ENCODE results near the gene SLC9A4. TPM values are rescaled to one million over a fixed set of nuclear protein-coding genes. Genes with fewer than 3 reads are reported as not detected.

The SLC9A4 gene
- total and polyA plus RNA-seq, 2 donors (not counting 3 experiments of a cell fraction or from before 2014, with no cell fraction given) = not detected

GRCh38 chr2:102551329-102552096, 78.5 kb downstream of the SLC9A4 start:
- dilution Hi-C loops (cut with MboI; ENCODE audit: extremely low pct_ligation_motif_present, low sequenced_read_pairs) (no loop called here), intact Hi-C loops (cut with micrococcal nuclease) (no loop called here)
- H3K9me3 ChIP-seq (replicated peaks; ENCODE audit: control insufficient read depth, insufficient read depth, low read length) = no peaks in the 10 kb centered on the region
- DNase-seq (ENCODE audit: low read depth, low spot score) = no peak
- no peaks in the 10 kb centered on the region for H3K36me3 ChIP-seq (ENCODE audit: control insufficient read depth in 2 of 2, extremely low read depth in 1 of 2, insufficient read depth in 2 of 2, low read length in 2 of 2)
- H2AFZ ChIP-seq (ENCODE audit: low read depth, low read length) = no peak overlapping the region
- FAIRE-seq = no peak
- H3K9me1 ChIP-seq (replicated peaks; ENCODE audit: control insufficient read depth, extremely low read depth, insufficient read depth, low read length) = no peaks in the 10 kb centered on the region
- H3K27ac ChIP-seq (ENCODE audit: insufficient read depth, low read depth, low read length) = no peak overlapping the region
- no peaks in the 10 kb centered on the region for H3K4me1 ChIP-seq (ENCODE audit: control insufficient read depth, extremely low read depth, insufficient read depth, low read length)
- H4K20me1 ChIP-seq (replicated peaks; ENCODE audit: control insufficient read depth, extremely low read depth, insufficient read depth, low read length) = no peaks in the 10 kb centered on the region
- ChIA-PET CTCF (interaction anchor here (1.7 kb wide), 1 partner anchor 64 kb away, joined by 3 read pairs; no protein-coding TSS in a partner anchor), POLR2A (no interaction called here)
- no peaks in the 10 kb centered on the region for H3K79me2 ChIP-seq (ENCODE audit: control insufficient read depth, insufficient read depth, low read length)
- no peak overlapping the region for H3K4me3 ChIP-seq (replicated peaks in 1 of 3; ENCODE audit: insufficient read depth in 1 of 3, low read depth in 1 of 3, low read length in 3 of 3)
- TF ChIP-seq JUN (IDR thresholded peaks at IDR 0.05; ENCODE audit: borderline replicate concordance, insufficient read depth, insufficient read length, low read depth) (no peak), MAX (IDR thresholded peaks at IDR 0.05; ENCODE audit: insufficient read depth, insufficient read length) (no peak), FOS (IDR thresholded peaks at IDR 0.05; ENCODE audit: borderline replicate concordance, insufficient read depth, low read length) (no peak), MYC (IDR thresholded peaks at IDR 0.05; ENCODE audit: low read depth, low read length) (no peak), GATA2 (IDR thresholded peaks at IDR 0.05; ENCODE audit: insufficient read depth, insufficient read length, low read depth, low read length) (no peak), POLR2A (IDR thresholded peaks at IDR 0.05; ENCODE audit: low read depth, low read length) (no peak), CTCF (IDR thresholded peaks at IDR 0.05; ENCODE audit: extremely low read depth in 1 of 2, insufficient read depth in 1 of 2, low read depth in 1 of 2, low read length in 2 of 2) (no peak), POLR2AphosphoS5 (IDR thresholded peaks at IDR 0.05; ENCODE audit: insufficient read depth, low read depth, low read length) (no peak), EZH2 (IDR thresholded peaks at IDR 0.05; ENCODE audit: borderline replicate concordance, low read depth, low read length, severe bottlenecking) (no peak)
- H3K4me2 ChIP-seq (ENCODE audit: insufficient read depth, low read length) = no peak overlapping the region
- H3K9ac ChIP-seq (replicated peaks; ENCODE audit: extremely low read depth, insufficient read depth, low read length) = no peak overlapping the region
- no peaks in the 10 kb centered on the region for H3K27me3 ChIP-seq (ENCODE audit: control insufficient read depth in 2 of 2, insufficient read depth in 2 of 2, low read length in 2 of 2)
- BruUV-seq (replicated peaks) = no TSS peak

Measured in endothelial cell of umbilical vein (primary cell).